EH (cell line): ENCODE measurements around the gene OR8J3.
"Not testable (repeated sequence)": the region's sequence is repeated elsewhere in the genome, so short reads cannot be mapped to it uniquely, and the experiment has no call there.

ENCODE experiments used
- DNase-seq: peaks from one replicate; pipeline ENCODE4 v3.0.0-alpha.2; 2015; ENCODE audit warnings: low read depth

Gene OR8J3, protein sequence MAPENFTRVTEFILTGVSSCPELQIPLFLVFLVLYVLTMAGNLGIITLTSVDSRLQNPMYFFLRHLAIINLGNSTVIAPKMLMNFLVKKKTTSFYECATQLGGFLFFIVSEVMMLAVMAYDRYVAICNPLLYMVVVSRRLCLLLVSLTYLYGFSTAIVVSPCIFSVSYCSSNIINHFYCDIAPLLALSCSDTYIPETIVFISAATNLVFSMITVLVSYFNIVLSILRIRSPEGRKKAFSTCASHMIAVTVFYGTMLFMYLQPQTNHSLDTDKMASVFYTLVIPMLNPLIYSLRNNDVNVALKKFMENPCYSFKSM

GRCh38 chr11:56140151-56140661, at the start of gene OR8J3:
Gene OR8J3, minus strand, starts transcription at chr11:56140201. Its CDS starts 2,483 bp downstream, at chr11:56137718.
- DNase-seq: no peak

GRCh38 chr11:56188602-56189001, 48.6 kb upstream of the OR8J3 start:
- DNase-seq: no peak

DNA sequence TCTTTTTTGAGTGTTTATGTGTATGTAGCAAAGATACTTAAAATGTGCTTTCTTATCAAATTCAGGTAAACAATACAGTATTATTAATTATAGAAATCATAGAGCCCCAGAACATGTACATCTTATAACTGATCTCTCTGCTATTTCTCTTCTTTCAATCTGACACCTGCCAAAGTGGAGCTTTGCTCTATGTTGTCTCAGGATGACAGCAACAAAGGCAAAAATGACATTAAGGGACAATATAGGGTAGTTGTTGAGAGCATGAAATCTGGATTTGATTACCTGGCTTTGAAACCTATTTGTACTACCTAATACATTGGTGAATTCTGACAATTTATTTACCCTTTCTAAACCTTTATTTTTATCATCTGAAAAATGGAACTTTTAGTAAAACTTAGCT, 43.5 kb upstream of the OR8J3 start:
- DNase-seq: no peak

DNA sequence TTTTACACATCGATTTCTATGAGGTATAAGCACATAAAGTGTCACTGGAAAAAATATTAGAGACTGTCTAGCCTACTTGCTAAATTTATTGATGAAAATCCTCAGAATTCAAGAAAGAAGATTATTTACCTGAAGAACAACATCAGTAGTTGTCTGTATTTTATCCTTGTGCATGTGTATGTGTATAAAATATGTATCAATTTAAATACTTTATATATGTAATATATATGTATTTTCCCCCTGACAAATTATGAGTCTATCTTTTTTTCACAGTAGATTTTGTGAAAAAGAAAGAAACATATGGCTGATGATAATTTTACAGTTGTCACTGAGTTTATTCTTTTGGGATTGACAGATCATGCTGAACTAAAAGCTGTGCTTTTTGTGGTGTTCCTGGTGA, 36.3 kb upstream of the OR8J3 start, which contains the start of gene OR5J2:
TSS of gene OR5J2 (plus strand) at position 301 of the 400 bp plus-strand sequence. CDS start at position 301, 0 bp downstream.
- DNase-seq: no peak

GRCh38 chr11:56172256-56172830, 32.3 kb upstream of the OR8J3 start:
- DNase-seq: no peak

DNA sequence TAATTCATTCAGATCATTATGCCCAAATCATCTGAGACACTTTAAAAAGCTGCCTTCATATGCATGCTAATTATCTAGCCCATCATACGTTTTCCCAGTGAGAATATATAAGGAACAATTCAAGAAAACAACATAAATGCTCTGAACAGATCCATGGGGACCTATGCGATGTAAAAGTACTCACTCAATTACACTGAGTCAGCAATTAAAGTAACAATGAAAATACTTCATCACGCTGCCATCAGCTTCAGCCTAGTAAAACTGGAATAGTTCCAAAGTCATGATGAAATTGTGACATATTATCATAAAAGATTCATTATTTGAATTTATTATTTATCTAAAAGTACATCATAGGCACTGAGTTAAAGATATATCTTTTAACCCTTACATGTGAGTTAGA, 23.8 kb upstream of the OR8J3 start:
- DNase-seq: no peak

DNA sequence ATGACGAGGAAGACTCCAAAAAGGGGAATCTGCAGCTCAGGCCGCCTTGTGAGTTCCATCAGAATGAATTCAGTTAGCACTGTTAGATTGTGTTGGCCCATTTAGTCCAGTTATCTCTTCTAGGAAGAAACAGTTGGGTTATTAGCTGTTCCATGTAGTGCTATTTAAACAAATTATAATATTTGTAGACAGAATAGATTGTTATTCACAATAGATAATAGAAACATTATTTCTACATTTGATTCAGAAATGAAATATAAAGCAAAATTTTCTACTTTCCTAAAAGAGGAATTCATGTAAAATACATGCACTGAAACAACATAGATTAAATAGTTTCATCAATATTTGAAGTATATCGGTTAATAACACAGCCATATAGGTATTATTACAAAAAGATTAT, 20.2 kb upstream of the OR8J3 start, which contains the start of gene OR8K5:
TSS of gene OR8K5 (minus strand) at position 101 of the 400 bp plus-strand sequence. CDS start at position 101, 0 bp downstream.
- no peak for DNase-seq

GRCh38 chr11:56152333-56152732, 12.3 kb upstream of the OR8J3 start:
- DNase-seq: no peak

DNA sequence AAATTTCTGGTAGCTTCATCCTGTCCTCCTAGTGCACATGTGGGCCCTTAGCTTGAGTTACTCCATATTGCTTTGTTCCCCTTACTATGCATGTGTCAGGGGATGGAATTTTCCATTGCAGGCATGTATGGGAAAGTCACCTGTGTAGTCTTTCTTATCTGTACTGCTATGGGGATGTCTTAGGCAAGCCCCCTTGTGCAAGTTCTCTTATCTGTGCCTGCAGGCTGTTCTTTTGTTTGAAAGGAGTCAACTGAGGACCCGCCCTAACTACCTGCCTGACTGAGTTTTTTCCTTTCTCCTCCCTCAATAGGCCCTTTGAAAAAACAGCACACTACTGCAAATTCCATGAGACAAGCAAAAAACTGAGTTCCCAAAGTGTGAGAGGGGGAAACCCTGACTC, 11.4 kb upstream of the OR8J3 start:
- DNase-seq: no peak

- not testable (repeated sequence) for DNase-seq
Observed at GRCh38 chr11:56143681-56144080, 3.7 kb upstream of the OR8J3 start.

- no peak for DNase-seq
Observed at GRCh38 chr11:56122073-56122472, 17.9 kb downstream of the OR8J3 start, which contains the start of gene OR8H3. Gene OR8H3, plus strand, starts transcription at chr11:56122373. Its CDS starts 0 bp downstream, at chr11:56122373.

DNA sequence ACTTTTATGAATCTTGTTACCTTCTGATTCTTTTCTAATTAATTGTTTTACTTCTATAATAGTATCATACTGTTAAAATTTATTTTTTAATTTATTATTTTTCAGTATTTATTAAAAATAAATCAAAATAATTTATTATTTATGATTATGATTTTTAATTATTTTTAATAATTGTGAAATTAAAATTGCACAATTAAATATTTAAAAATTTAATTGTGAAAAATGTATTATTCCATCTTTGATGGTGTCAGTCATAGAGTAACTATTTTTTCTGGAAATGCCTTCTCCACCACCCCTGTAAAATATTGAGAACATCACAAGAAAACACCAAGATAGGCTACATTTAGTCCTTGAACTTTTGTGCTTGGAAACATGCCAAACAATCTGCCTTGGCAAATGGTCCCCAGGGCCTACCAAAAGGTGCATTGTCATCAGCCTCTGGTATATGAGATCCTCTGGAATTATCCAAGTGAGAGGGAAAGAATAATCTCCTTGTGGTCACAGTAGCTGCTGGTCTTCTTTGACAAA, 36.7 kb downstream of the OR8J3 start, which contains the start of gene OR8H2:
TSS of gene OR8H2 (plus strand) at position 478 of the 528 bp plus-strand sequence. CDS start 1,356 bp downstream, outside the sequence.
- no peak for DNase-seq

DNA sequence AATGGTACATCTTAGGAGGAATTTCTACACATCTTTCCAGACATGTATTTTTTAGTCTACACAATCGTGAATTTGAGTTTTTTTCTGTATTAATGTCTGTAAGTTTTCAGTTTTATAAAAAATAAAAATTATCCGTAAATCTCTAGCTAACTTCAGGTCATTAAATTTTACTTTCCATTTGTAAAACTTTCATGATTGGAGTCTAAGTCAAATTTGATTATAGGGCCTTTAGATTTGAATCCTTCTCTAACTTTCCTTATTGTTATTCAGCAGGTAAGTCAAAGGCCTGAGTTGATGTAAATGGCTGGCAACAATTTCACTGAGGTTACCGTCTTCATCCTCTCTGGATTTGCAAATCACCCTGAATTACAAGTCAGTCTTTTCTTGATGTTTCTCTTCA, 47.0 kb downstream of the OR8J3 start, which contains the start of gene OR8I2:
TSS of gene OR8I2 (plus strand) at position 301 of the 400 bp plus-strand sequence. CDS start at position 301, 0 bp downstream.
- no peak for DNase-seq

GRCh38 chr11:56089697-56090096, 50.3 kb downstream of the OR8J3 start:
- DNase-seq: no peak
